H9 (cell line): Measurements from ENCODE around the gene CSAD. TPM values are rescaled to one million over a fixed set of nuclear protein-coding genes. Genes with fewer than 3 reads are reported as not detected.

Source experiments
- DNase-seq: peaks from one replicate; pipeline ENCODE4 v3.0.0-alpha.2; 2017
- H2AFZ ChIP-seq: one replicate; pipeline ENCODE4 v1.6.1; 2013; ENCODE audit warnings: mild to moderate bottlenecking, low read length, control low read depth, moderate library complexity
- H2AK5ac ChIP-seq: 2 replicates; pipeline ENCODE4 v1.6.1; 2013; ENCODE audit warnings: low read length, control low read depth, mixed read lengths; ENCODE audit not compliant: insufficient read length
- H2BK120ac ChIP-seq: one replicate; pipeline ENCODE4 v1.6.1; 2013; ENCODE audit warnings: low read depth, mild to moderate bottlenecking, low read length, control low read depth, inconsistent platforms; ENCODE audit not compliant: poor library complexity, severe bottlenecking
- H2BK12ac ChIP-seq: 2 replicates; pipeline ENCODE4 v1.6.1; 2013; ENCODE audit warnings: low read length, control low read depth, mixed read lengths, low read depth; ENCODE audit not compliant: insufficient read length
- H2BK15ac ChIP-seq: 2 replicates; pipeline ENCODE4 v1.6.1; 2013; ENCODE audit warnings: low read depth, low read length, control low read depth
- H2BK20ac ChIP-seq: one replicate; pipeline ENCODE4 v1.6.1; 2013; ENCODE audit warnings: low read depth, mild to moderate bottlenecking, low read length, control low read depth, inconsistent platforms; ENCODE audit not compliant: poor library complexity, severe bottlenecking
- H2BK5ac ChIP-seq: 2 replicates; pipeline ENCODE4 v1.6.1; 2013; ENCODE audit warnings: low read length, control low read depth, mixed read lengths; ENCODE audit not compliant: insufficient read length
- H3K14ac ChIP-seq: 2 replicates; pipeline ENCODE4 v1.6.1; 2013; ENCODE audit warnings: low read length, control low read depth; ENCODE audit not compliant: insufficient read depth
- H3K18ac ChIP-seq: 2 replicates; pipeline ENCODE4 v1.6.1; 2013; ENCODE audit warnings: low read depth, mild to moderate bottlenecking, mixed read lengths, low read length, control low read depth; ENCODE audit not compliant: insufficient read length
- H3K23ac ChIP-seq: 2 replicates; pipeline ENCODE4 v1.6.1; 2013; ENCODE audit warnings: low read length, control low read depth, mixed read lengths, low read depth; ENCODE audit not compliant: insufficient read length
- H3K23me2 ChIP-seq: 2 replicates; pipeline ENCODE4 v1.6.1; 2013; ENCODE audit warnings: low read depth, mild to moderate bottlenecking, mixed read lengths, low read length, control low read depth; ENCODE audit not compliant: insufficient read length, poor library complexity, severe bottlenecking
- H3K27ac ChIP-seq: 2 replicates; pipeline ENCODE4 v1.5.1; 2013; ENCODE audit warnings: low read length, control low read depth, mixed read lengths, low read depth; ENCODE audit not compliant: insufficient read length
- H3K27me3 ChIP-seq: 2 replicates; pipeline ENCODE4 v1.6.1; 2013; ENCODE audit warnings: low read length, control low read depth, inconsistent platforms; ENCODE audit not compliant: insufficient read depth
- H3K4ac ChIP-seq: 2 replicates; pipeline ENCODE4 v1.6.1; 2013; ENCODE audit warnings: low read depth, mild to moderate bottlenecking, control low read depth, inconsistent platforms, low read length, moderate library complexity
- H3K4me1 ChIP-seq: 2 replicates; pipeline ENCODE4 v1.6.1; 2013; ENCODE audit warnings: low read length, control low read depth, inconsistent platforms; ENCODE audit not compliant: insufficient read depth
- H3K4me2 ChIP-seq: 2 replicates; pipeline ENCODE4 v1.6.1; 2013; ENCODE audit warnings: low read length, control low read depth, mixed read lengths; ENCODE audit not compliant: insufficient read length, insufficient read depth
- H3K56ac ChIP-seq: 2 replicates; pipeline ENCODE4 v1.6.1; 2013; ENCODE audit warnings: low read depth, mild to moderate bottlenecking, mixed read lengths, low read length, control low read depth; ENCODE audit not compliant: insufficient read length
- H3K79me1 ChIP-seq: 2 replicates; pipeline ENCODE4 v1.6.1; 2013; ENCODE audit warnings: low read depth, mild to moderate bottlenecking, moderate library complexity, low read length, control low read depth, inconsistent platforms; ENCODE audit not compliant: insufficient read depth, poor library complexity, severe bottlenecking
- H3K79me2 ChIP-seq: 2 replicates; pipeline ENCODE4 v1.6.1; 2013; ENCODE audit warnings: low read length, control low read depth, inconsistent platforms; ENCODE audit not compliant: insufficient read depth
- H3K9ac ChIP-seq: 2 replicates; pipeline ENCODE4 v1.6.1; 2013; ENCODE audit warnings: low read length, control low read depth, mixed read lengths; ENCODE audit not compliant: insufficient read length; ENCODE audit errors: extremely low read depth
- H3K9me3 ChIP-seq: one replicate; pipeline ENCODE4 v1.6.1; 2013; ENCODE audit warnings: low read depth, low read length, inconsistent platforms; ENCODE audit not compliant: control insufficient read depth
- H3T11ph ChIP-seq: one replicate; pipeline ENCODE4 v1.6.1; 2013; ENCODE audit warnings: mild to moderate bottlenecking, low read length, control low read depth, inconsistent platforms
- H4K20me1 ChIP-seq: one replicate; pipeline ENCODE4 v1.6.1; 2013; ENCODE audit not compliant: control insufficient read depth, insufficient read length, insufficient read depth
- H4K5ac ChIP-seq: 2 replicates; pipeline ENCODE4 v1.6.1; 2013; ENCODE audit warnings: low read depth, mild to moderate bottlenecking, mixed read lengths, low read length, control low read depth; ENCODE audit not compliant: insufficient read length
- H4K8ac ChIP-seq: replicated peaks from 2 replicates; pipeline ENCODE4 v1.6.1; 2013; ENCODE audit warnings: low read length, control low read depth, mixed read lengths, low read depth; ENCODE audit not compliant: insufficient read length
- H4K91ac ChIP-seq: 2 replicates; pipeline ENCODE4 v1.6.1; 2013; ENCODE audit warnings: low read depth, mild to moderate bottlenecking, moderate library complexity, mixed read lengths, low read length, control low read depth; ENCODE audit not compliant: insufficient read length
- H3K27ac Mint-ChIP-seq, 3 experiments: 2 replicates in 2 of 3; 3 replicates in 1 of 3; pipeline ENCODE4 v1.8.0; 2020 to 2021; ENCODE audit warnings: mixed read lengths in 3 of 3, mild to moderate bottlenecking in 1 of 3, moderate library complexity in 1 of 3
- H3K27me3 Mint-ChIP-seq: 2 replicates; pipeline ENCODE4 v1.8.0; 2021; ENCODE audit warnings: low read depth, mild to moderate bottlenecking, moderate library complexity, mixed read lengths
- H3K36me3 Mint-ChIP-seq, 3 experiments: 2 replicates in 2 of 3; 3 replicates in 1 of 3; pipeline ENCODE4 v1.8.0; 2020 to 2021; ENCODE audit warnings: low read depth in 3 of 3, mixed read lengths in 3 of 3; ENCODE audit not compliant: insufficient read depth in 1 of 3
- H3K4me1 Mint-ChIP-seq, 2 experiments: 2 replicates each; pipeline ENCODE4 v1.8.0; 2020; ENCODE audit warnings: mixed read lengths in 2 of 2
- H3K4me3 Mint-ChIP-seq, 2 experiments: 2 replicates in 1 of 2; 3 replicates in 1 of 2; pipeline ENCODE4 v1.8.0; 2020 to 2021; ENCODE audit warnings: mild to moderate bottlenecking in 2 of 2, mixed read lengths in 2 of 2, moderate library complexity in 1 of 2
- H3K9me3 Mint-ChIP-seq, 2 experiments: 2 replicates in 1 of 2; 3 replicates in 1 of 2; pipeline ENCODE4 v1.8.0; 2020; ENCODE audit warnings: mild to moderate bottlenecking in 2 of 2, mixed read lengths in 2 of 2, moderate library complexity in 1 of 2
- CTCF ChIP-seq: fragments of 200-600 bp; sonication (generic); conservative IDR thresholded peaks from 3 replicates; pipeline ENCODE4 v1.8.0; 2021; ENCODE audit warnings: antibody characterized with exemption, mild to moderate bottlenecking
- WGBS: extraction: QIAGEN DNeasy Blood & Tissue Kit; methylation state at CpG from one replicate; pipeline ENCODE4 v1.1.7; 2013; ENCODE audit warnings: missing lambda C conversion rate, low lambda C conversion rate, mixed read lengths; ENCODE audit not compliant: insufficient read length; ENCODE audit errors: extremely low coverage; 5-methylcytosine and 5-hydroxymethylcytosine counted together
- total RNA-seq: library from RNA; stranded (reverse); gene quantifications from 2 replicates; pipeline ENCODE4 v1.2.1, GENCODE V29; 2021

Gene CSAD
- total RNA-seq, 1 experiment from 2014 or later, result 7.4 TPM

- no peak overlapping the region for H3K9ac ChIP-seq
- H3T11ph ChIP-seq, result no peak overlapping the region
- H3K23me2 ChIP-seq, result no peaks in the 10 kb centered on the region
- H2BK120ac ChIP-seq, result no peak overlapping the region
- H2BK5ac ChIP-seq, result no peak overlapping the region
- H3K18ac ChIP-seq, result no peak overlapping the region
- no peaks in the 10 kb centered on the region for H3K4me1 ChIP-seq
- no peak for TF ChIP-seq CTCF
- H3K23ac ChIP-seq, result no peak overlapping the region
- H3K9me3 ChIP-seq, result no peaks in the 10 kb centered on the region
- H3K56ac ChIP-seq, result no peak overlapping the region
- no peak for DNase-seq
- H3K27ac ChIP-seq, result no peak overlapping the region
- Mint-ChIP-seq H3K36me3 (no peaks in the 10 kb centered on the region; a peak in 1 of 7 replicates), H3K4me1 (peaks cover 4 to 8% of the 10 kb centered on the region in 2 experiments), H3K4me3 (no peak overlapping the region), H3K27ac (no peak overlapping the region), H3K27me3 (peaks cover 85% of the 10 kb centered on the region), H3K9me3 (0 out of 5 replicates have a peak, but pooled peaks cover 0 to 2% of the 10 kb centered on the region in 2 experiments)
- H2BK20ac ChIP-seq, result no peak overlapping the region
- no peak overlapping the region for H3K14ac ChIP-seq
- no peak overlapping the region for H2BK12ac ChIP-seq
- no peak overlapping the region for H3K4ac ChIP-seq
- H2AK5ac ChIP-seq, result no peak overlapping the region
- peaks cover 18% of the 10 kb centered on the region; the same call in 1 of the 2 replicates for H3K27me3 ChIP-seq
- H2BK15ac ChIP-seq, result no peak overlapping the region
- H3K79me1 ChIP-seq, result no peaks in the 10 kb centered on the region
- no CpG with 5 or more reads among the region's 1 CpG for WGBS
- H4K91ac ChIP-seq, result no peak overlapping the region
- no peak overlapping the region for H4K5ac ChIP-seq
- H4K20me1 ChIP-seq, result no peaks in the 10 kb centered on the region
- no peak overlapping the region for H2AFZ ChIP-seq
- H3K4me2 ChIP-seq, result no peak overlapping the region
- H3K79me2 ChIP-seq, result no peaks in the 10 kb centered on the region
- H4K8ac ChIP-seq, result no peak overlapping the region
Observed at GRCh38 chr12:53194973-53195372, 14.2 kb upstream of the CSAD start.
